ENCODE measurements around the gene ALG12. TPM values are rescaled to one million over a fixed set of nuclear protein-coding genes. Genes with fewer than 3 reads are reported as not detected.

ALG12 gene
- total RNA-seq, 1 experiment from 2014 or later: 16.6 TPM

DNA sequence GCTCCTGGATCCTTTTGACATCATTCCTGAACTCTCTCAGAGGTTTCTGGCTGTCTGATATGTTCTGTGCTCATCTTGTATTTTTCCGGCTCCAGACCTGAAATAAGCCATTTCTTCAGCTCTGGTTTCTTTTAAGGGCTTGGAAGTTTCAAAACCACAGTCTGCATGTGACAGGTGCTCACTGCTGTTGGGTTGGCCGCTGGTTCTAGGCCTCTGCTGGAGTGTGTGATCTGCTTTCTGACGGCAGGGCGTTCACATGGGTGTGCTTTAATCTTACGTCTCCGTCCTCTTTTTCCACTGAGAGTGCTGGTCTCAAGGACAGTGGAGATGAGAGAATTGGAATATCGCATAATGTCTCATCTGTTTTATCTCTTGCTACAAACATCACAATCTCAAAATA lies 54.3 kb downstream of the ALG12 start (continued):
- no peak for TF ChIP-seq CEBPB (IDR thresholded peaks at IDR 0.05; ENCODE audit: low read depth)
- TF ChIP-seq, protein P1, sequence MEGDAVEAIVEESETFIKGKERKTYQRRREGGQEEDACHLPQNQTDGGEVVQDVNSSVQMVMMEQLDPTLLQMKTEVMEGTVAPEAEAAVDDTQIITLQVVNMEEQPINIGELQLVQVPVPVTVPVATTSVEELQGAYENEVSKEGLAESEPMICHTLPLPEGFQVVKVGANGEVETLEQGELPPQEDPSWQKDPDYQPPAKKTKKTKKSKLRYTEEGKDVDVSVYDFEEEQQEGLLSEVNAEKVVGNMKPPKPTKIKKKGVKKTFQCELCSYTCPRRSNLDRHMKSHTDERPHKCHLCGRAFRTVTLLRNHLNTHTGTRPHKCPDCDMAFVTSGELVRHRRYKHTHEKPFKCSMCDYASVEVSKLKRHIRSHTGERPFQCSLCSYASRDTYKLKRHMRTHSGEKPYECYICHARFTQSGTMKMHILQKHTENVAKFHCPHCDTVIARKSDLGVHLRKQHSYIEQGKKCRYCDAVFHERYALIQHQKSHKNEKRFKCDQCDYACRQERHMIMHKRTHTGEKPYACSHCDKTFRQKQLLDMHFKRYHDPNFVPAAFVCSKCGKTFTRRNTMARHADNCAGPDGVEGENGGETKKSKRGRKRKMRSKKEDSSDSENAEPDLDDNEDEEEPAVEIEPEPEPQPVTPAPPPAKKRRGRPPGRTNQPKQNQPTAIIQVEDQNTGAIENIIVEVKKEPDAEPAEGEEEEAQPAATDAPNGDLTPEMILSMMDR (IDR thresholded peaks at IDR 0.05 in 2 of 3, conservative IDR thresholded peaks at IDR 0.05 in 1 of 3; ENCODE audit: borderline replicate concordance in 1 of 3, insufficient read depth in 1 of 3, low read depth in 2 of 3, low read length in 2 of 3): no peak
- no peak for TF ChIP-seq RAD21 (IDR thresholded peaks at IDR 0.05; ENCODE audit: low read depth)
- TF ChIP-seq CBX3 (IDR thresholded peaks at IDR 0.05; ENCODE audit: low read depth): no peak
- TF ChIP-seq SIN3A (IDR thresholded peaks at IDR 0.05; ENCODE audit: low read depth): no peak
- TF ChIP-seq ELF1 (IDR thresholded peaks at IDR 0.05; ENCODE audit: borderline replicate concordance, low read depth): no peak
- TF ChIP-seq YY1 (IDR thresholded peaks at IDR 0.05; ENCODE audit: extremely low read depth, insufficient replicate concordance, low read depth, low read length): no peak

DNA sequence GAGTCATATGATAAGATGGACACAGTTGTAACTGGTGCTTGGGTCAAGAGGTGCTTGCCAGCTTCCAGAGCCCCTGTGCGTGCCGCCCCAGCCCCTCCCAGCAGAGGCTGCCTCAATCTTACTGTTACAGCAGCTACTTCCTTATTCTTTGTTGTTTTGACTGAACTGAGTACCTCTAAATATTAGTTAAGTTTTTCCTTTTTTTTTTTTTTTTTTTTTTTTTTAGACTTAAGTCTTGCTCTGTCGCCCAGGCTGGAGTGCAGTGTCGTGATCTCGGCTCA lies 55.8 kb downstream of the ALG12 start:
- Histone ChIP-seq H3K4me1 (ENCODE audit: control insufficient read depth in 1 of 2, insufficient read depth in 2 of 2, low read length in 2 of 2) (no peaks in the 10 kb centered on the region), H4K20me1 (ENCODE audit: insufficient read depth) (peaks cover 4% of the 10 kb centered on the region; the same call in 1 of the 2 replicates), H3K27ac (ENCODE audit: low read depth, low read length) (no peak overlapping the region), H3K27me3 (ENCODE audit: insufficient read depth, low read length) (no peaks in the 10 kb centered on the region), H3K9ac (ENCODE audit: low read length) (no peak overlapping the region), H3K9me3 (ENCODE audit: control insufficient read depth in 1 of 2, insufficient read depth in 1 of 2, low read depth in 1 of 2, low read length in 2 of 2) (peaks cover 3 to 15% of the 10 kb centered on the region in 2 experiments; a peak in 2 of 4 replicates), H3K36me3 (ENCODE audit: control insufficient read depth in 1 of 2, insufficient read depth in 2 of 2, low read length in 2 of 2) (peaks cover 0 to 5% of the 10 kb centered on the region in 2 experiments; a peak in 1 of 4 replicates), H3K4me2 (ENCODE audit: low read length) (no peak overlapping the region), H3K4me3 (replicated peaks in 1 of 2; ENCODE audit: low read depth in 1 of 2, low read length in 2 of 2) (no peak overlapping the region), H2AFZ (ENCODE audit: low read depth, low read length, poor library complexity, severe bottlenecking) (no peak overlapping the region), H3K9me2 (ENCODE audit: insufficient read depth) (no peaks in the 10 kb centered on the region), H3K79me2 (ENCODE audit: insufficient read depth, low read length) (peaks cover 99% of the 10 kb centered on the region)
- intact Hi-C loops (cut with micrococcal nuclease): no loop called here
- CTCF ChIA-PET: no interaction called here
- RAD21 ChIA-PET (ENCODE audit: low non-redundant PET in 1 of 2, low total read pairs in 2 of 2, uncharacterized antibody in 2 of 2, unreplicated experiment in 2 of 2): no interaction called here
- POLR2A ChIA-PET: no interaction called here
- DNase-seq (ENCODE audit: low read depth, low spot score) (no peak), ATAC-seq (no peak)
- TF ChIP-seq RAD21 (IDR thresholded peaks at IDR 0.05; ENCODE audit: low read depth) (no peak), FOSL1 (IDR thresholded peaks at IDR 0.05; ENCODE audit: low read depth) (no peak), SP1 (IDR thresholded peaks at IDR 0.05; ENCODE audit: low read depth) (no peak), SIN3A (IDR thresholded peaks at IDR 0.05; ENCODE audit: low read depth) (no peak), CBX3 (IDR thresholded peaks at IDR 0.05; ENCODE audit: low read depth) (no peak), POLR2A (IDR thresholded peaks at IDR 0.05; ENCODE audit: borderline replicate concordance, extremely low read depth, insufficient read depth, insufficient read length) (no peak), ZNF274 (IDR thresholded peaks at IDR 0.05; ENCODE audit: low read depth, low read length) (no peak), YY1 (IDR thresholded peaks at IDR 0.05; ENCODE audit: extremely low read depth, insufficient replicate concordance, low read depth, low read length) (no peak), EZH2 (IDR thresholded peaks at IDR 0.05) (no peak), CEBPB (IDR thresholded peaks at IDR 0.05; ENCODE audit: low read depth) (no peak), POLR2AphosphoS5 (IDR thresholded peaks at IDR 0.05; ENCODE audit: low read depth, low read length) (no peak), ZFX (IDR thresholded peaks at IDR 0.05) (no peak)
- TF ChIP-seq, protein P2, sequence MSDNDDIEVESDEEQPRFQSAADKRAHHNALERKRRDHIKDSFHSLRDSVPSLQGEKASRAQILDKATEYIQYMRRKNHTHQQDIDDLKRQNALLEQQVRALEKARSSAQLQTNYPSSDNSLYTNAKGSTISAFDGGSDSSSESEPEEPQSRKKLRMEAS (IDR thresholded peaks at IDR 0.05): no peak
- TF ChIP-seq, protein P3, sequence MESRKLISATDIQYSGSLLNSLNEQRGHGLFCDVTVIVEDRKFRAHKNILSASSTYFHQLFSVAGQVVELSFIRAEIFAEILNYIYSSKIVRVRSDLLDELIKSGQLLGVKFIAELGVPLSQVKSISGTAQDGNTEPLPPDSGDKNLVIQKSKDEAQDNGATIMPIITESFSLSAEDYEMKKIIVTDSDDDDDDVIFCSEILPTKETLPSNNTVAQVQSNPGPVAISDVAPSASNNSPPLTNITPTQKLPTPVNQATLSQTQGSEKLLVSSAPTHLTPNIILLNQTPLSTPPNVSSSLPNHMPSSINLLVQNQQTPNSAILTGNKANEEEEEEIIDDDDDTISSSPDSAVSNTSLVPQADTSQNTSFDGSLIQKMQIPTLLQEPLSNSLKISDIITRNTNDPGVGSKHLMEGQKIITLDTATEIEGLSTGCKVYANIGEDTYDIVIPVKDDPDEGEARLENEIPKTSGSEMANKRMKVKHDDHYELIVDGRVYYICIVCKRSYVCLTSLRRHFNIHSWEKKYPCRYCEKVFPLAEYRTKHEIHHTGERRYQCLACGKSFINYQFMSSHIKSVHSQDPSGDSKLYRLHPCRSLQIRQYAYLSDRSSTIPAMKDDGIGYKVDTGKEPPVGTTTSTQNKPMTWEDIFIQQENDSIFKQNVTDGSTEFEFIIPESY (IDR thresholded peaks at IDR 0.05; ENCODE audit: extremely low read depth, insufficient replicate concordance, low read length): no peak
- TF ChIP-seq, protein P4, sequence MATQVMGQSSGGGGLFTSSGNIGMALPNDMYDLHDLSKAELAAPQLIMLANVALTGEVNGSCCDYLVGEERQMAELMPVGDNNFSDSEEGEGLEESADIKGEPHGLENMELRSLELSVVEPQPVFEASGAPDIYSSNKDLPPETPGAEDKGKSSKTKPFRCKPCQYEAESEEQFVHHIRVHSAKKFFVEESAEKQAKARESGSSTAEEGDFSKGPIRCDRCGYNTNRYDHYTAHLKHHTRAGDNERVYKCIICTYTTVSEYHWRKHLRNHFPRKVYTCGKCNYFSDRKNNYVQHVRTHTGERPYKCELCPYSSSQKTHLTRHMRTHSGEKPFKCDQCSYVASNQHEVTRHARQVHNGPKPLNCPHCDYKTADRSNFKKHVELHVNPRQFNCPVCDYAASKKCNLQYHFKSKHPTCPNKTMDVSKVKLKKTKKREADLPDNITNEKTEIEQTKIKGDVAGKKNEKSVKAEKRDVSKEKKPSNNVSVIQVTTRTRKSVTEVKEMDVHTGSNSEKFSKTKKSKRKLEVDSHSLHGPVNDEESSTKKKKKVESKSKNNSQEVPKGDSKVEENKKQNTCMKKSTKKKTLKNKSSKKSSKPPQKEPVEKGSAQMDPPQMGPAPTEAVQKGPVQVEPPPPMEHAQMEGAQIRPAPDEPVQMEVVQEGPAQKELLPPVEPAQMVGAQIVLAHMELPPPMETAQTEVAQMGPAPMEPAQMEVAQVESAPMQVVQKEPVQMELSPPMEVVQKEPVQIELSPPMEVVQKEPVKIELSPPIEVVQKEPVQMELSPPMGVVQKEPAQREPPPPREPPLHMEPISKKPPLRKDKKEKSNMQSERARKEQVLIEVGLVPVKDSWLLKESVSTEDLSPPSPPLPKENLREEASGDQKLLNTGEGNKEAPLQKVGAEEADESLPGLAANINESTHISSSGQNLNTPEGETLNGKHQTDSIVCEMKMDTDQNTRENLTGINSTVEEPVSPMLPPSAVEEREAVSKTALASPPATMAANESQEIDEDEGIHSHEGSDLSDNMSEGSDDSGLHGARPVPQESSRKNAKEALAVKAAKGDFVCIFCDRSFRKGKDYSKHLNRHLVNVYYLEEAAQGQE (IDR thresholded peaks at IDR 0.05; ENCODE audit: low read depth): no peak
- TF ChIP-seq, protein P5, sequence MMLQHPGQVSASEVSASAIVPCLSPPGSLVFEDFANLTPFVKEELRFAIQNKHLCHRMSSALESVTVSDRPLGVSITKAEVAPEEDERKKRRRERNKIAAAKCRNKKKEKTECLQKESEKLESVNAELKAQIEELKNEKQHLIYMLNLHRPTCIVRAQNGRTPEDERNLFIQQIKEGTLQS (IDR thresholded peaks at IDR 0.05): no peak
- no TSS peak for BruUV-seq (replicated peaks)
